Stimulated activated CD4-positive, alpha-beta T cell treated with anti-CD3 and anti-CD28 coated beads, Interleukin-2, amount 100 ng/mL, for 48 hours (primary cell): Measurements from ENCODE around the gene TNNC1.
A peak's percentile ranks its signal among the peaks of the same experiment; 100 is the strongest.

Experiments used
- DNase-seq, 2 donors: peaks; one replicate each; pipeline ENCODE4 v3.0.0-alpha.2; 2020

TNNC1 gene

GRCh38 chr3:52428151-52429005, 25.5 kb downstream of the TNNC1 start:
- peak; percentile 23 to 28 for DNase-seq

- no peak for DNase-seq
These were observed 30.7 kb downstream of the TNNC1 start for GRCh38 chr3:52423173-52423572.

DNA sequence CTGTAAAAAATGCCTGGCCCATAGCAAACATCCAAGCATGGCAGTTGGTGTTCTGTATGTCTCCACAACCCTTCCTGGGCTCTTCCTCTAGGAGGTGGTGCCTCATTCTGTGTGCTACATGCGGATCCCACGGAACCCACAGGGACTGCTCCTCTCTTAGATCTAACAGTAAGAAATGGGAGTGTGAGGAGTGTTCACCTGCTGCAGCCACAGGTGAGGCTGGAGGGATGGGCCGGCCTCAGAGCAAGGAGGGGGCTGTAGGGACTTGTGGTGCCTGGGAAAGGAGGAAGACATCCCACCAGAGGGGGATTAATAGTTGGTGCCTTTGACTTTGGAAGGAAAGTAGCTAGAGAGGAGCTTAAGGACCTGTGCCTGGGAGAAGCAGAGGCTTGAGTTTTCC, 31.2 kb downstream of the TNNC1 start:
- DNase-seq, result no peak

- DNase-seq, result no peak
These were observed 33.5 kb downstream of the TNNC1 start for GRCh38 chr3:52420388-52420787.

DNA sequence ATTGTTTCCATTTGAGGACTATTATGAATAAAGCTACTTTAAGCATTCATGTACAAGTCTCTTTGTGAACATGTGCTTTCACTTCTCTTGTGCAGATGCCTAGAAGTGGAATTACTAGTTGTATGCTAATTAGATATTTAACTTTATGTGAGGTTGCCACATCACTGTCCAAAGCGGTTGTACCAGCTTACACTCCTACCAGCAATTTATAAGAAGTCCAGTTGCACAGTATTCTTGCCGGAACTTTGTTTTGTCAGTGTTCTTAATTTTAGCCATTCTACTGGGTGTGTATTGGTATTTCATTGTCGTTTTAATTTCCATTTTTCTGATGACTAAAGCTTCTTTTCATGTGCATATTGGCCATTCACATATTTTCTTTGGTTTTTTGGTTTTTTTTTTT, 38.0 kb downstream of the TNNC1 start:
- DNase-seq, result no peak

GRCh38 chr3:52408466-52408865, 45.4 kb downstream of the TNNC1 start:
- DNase-seq, result no peak

GRCh38 chr3:52407779-52408178, 46.1 kb downstream of the TNNC1 start:
- DNase-seq, result no peak

DNA sequence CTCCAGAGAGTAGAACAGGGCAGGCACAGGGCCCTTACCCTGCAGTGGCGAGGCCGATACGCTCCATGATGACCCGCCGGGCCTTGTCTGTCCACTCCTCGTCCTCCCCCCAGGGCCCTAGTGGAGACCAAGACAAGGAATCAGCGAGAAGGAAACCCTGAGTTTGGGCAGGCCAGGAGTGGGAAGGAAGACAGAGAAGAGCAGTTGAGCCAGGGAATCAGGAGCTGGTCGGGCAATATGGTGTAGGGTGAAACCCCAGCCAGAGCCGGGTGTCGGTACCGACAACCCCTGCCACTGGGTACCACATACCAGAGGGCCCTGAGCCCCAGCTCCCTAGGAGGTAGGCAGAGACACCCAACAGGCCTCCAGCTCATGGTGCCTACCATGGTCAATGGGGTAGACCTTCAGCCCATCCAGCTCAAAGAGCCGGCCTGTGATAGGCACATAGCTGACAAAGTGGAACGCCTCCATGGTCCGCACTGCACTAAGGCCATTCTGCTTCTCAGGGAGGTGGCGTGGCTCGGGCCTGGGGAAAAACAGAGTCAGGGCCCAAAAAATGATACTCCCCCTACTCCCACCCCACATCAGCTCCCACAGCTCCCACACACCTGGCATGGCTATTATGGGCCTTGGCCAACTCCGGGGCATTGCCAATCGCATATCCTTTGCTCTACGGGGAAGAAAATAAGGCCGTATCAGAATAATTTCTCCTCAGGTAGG, 46.9 kb downstream of the TNNC1 start:
- DNase-seq, result no peak

DNA sequence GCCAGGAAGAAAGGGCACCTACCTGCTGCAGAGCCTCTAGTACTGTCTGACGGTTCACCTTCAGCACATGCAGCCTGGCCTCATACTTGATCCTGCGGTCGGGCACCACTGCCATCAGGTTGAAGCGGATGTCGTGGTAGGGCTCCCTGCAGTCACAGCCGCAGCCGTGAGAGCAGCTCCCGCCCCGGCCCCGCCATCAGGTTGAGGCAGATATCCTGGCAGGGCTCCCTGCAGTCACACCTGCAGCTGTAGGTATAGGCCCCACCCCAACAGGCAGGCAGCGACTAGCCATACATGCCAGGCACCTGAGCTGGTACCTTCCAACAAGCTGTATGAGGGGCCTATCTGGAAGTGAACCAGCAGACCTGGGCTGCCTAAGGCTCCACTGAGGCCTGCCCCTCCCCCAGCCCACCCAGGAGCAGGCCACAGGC, 47.6 kb downstream of the TNNC1 start:
- no peak for DNase-seq

- no peak for DNase-seq
These were observed 48.2 kb downstream of the TNNC1 start for GRCh38 chr3:52405601-52406110.

DNA sequence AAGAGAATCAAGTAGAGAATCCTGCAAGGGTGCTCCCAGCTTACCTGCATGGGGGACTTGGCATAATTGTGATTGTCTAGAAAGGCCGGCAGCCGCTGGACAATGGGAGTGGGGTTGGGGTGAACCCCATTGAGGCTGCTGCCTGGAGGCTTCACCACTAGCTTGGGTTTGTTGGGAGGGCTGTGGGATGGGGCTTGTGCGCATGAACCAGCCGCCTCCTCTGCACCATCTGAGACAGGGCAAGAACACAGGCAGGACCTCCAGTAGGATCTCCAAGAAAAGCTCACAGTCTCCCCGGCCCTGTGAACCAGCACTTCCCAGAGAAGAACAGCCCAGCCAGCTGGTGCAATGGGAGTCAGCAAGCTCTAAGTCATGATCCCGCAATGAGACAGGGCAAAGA, 48.8 kb downstream of the TNNC1 start:
- DNase-seq, result no peak

GRCh38 chr3:52404391-52404790, 49.5 kb downstream of the TNNC1 start:
- DNase-seq, result no peak

DNA sequence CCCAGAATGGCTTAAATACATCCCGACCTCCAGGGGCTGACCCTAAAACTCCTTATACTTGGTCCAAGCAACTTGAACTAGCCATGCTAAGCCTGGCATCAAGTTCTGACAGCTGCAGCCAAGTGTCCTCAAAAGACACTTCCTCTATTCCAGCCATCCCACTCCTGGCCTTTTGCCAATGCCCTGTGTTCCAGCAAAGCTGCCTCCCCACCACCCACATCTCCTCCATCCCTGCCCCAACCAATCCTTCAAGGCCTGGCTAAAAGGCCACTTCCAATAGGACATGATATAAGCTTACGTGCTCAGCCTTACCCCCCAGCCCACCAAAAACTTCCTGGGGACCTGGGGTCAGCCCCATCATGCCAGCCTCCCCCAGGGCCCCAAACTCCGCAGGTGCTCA, 49.9 kb downstream of the TNNC1 start:
- DNase-seq, result no peak

GRCh38 chr3:52403271-52403841, 50.5 kb downstream of the TNNC1 start:
- no peak for DNase-seq

- no peak for DNase-seq
These were observed 51.1 kb downstream of the TNNC1 start for GRCh38 chr3:52402706-52403270.

- DNase-seq, result no peak
These were observed 51.7 kb downstream of the TNNC1 start for GRCh38 chr3:52402101-52402521.

DNA sequence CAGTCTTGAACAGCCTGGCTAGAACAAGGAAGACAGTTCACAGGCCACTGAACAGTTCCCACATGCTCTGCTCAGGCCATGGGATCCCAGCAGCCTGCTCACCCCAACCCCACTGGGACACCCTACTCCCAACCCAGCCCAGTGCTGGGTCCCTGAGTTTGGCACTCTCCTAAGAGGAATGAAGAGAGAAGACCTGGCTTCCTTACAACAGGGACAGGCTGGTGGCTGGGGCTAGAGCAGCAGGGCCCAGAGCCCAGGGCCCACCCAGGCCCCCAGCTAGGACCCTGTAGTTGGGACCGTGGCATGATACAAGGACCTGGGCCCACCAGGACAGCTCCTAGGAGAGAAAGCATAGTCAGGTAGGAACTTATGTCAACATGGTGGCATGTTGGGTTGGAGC, 52.3 kb downstream of the TNNC1 start:
- no peak for DNase-seq
